Adipocyte (in vitro differentiated cells): ENCODE data around the gene ZNF507.
A peak's percentile ranks its signal among the peaks of the same experiment; 100 is the strongest.

ENCODE experiments used
- DNase-seq: peaks from one replicate; pipeline ENCODE4 v3.0.0-alpha.2; 2015; ENCODE audit warnings: low read depth
- H3K27me3 ChIP-seq: replicated peaks from 2 replicates; pipeline ENCODE4 v1.7.0; 2013; ENCODE audit warnings: mild to moderate bottlenecking, low read length, moderate library complexity; ENCODE audit not compliant: control insufficient read depth, insufficient read depth
- H3K36me3 ChIP-seq: 2 replicates; pipeline ENCODE4 v1.7.0; 2013; ENCODE audit warnings: low read length, mild to moderate bottlenecking, moderate library complexity; ENCODE audit not compliant: control insufficient read depth, insufficient read depth, severe bottlenecking
- H3K4me1 ChIP-seq: 2 replicates; pipeline ENCODE4 v1.7.0; 2013; ENCODE audit warnings: mild to moderate bottlenecking, low read length, moderate library complexity; ENCODE audit not compliant: control insufficient read depth, insufficient read depth
- H3K4me3 ChIP-seq: 2 replicates; pipeline ENCODE4 v1.7.0; 2013; ENCODE audit warnings: mild to moderate bottlenecking, low read length, moderate library complexity
- H3K9ac ChIP-seq: 2 replicates; pipeline ENCODE4 v1.7.0; 2013; ENCODE audit warnings: mild to moderate bottlenecking, low read length, moderate library complexity
- H3K9me3 ChIP-seq: 2 replicates; pipeline ENCODE4 v1.7.0; 2013; ENCODE audit warnings: mild to moderate bottlenecking, low read length, moderate library complexity; ENCODE audit not compliant: control insufficient read depth

ZNF507 gene

DNA sequence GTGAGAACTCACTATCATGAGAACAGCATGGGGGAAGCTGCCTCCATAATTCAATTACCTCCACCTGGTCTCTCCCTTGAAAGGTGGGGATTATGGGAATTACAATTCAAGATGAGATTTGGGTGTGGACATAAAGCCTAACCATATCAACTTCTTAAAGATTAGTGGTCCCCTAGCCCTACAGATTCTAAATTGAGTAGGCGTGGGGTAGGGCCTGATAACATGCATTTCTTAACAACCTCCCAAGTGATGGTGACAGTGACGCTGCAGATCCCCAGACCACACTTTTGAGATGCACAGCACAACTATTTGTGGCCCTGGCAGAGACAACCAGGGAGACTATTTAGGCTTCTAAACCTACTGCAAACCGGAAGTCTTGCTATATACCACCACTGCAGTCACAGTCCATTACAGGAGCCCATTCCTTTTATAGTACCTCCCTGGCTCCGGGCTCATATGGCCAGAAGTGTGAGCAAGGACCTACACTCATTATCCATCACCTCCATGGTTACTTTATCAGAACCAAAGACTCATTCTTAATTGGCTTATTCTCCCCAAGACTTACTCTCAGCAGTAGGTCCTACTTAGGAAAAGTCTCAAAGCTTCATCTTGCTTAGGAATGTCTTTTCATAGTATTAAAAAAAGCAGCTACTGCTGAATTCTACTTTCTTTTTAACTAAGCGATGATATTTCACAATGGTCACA is 58.0 kb downstream of the ZNF507 start:
- Histone ChIP-seq H3K9ac (peak overlapping the region; percentile 97), H3K4me1 (peaks cover 27% of the 10 kb centered on the region), H3K36me3 (no peaks in the 10 kb centered on the region), H3K4me3 (peak overlapping the region; percentile 88), H3K9me3 (no peaks in the 10 kb centered on the region), H3K27me3 (no peaks in the 10 kb centered on the region)
- DNase-seq, result no peak

DNA sequence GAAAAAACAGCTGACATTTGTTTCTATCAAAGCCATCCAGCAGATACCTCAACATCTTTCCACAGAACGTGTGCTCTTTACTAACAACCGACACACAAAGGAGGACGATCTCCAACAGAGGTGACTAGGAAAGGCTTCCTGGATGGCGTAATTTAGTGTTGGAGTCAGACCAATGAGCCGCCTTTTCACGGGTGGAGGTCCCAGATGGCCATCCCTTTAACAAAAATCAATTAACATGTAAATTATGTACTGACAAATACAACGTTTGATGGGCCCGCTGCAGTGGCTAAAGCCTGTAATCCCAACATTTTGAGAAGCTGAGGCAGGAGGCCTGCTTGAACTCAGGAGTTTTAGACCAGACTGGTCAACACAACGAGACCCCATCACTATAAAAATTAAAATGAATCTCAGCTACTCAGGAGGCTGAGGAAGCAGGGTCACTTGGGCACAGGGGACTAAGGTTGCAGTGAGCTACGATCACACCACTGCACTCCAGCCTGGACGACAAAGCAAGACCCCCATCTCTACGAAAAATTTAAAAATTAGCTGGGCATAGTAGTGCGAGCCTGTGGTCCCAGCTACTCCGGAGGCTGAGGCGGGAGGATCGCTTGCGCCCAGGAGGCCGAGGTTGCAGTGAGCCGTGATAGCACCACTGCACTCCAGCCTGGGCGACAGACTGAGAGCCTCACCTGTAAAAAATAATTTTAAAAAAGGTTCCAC is 59.0 kb downstream of the ZNF507 start:
- H3K4me1 ChIP-seq, result peaks cover 27% of the 10 kb centered on the region
- H3K36me3 ChIP-seq, result peaks cover 5% of the 10 kb centered on the region
- peak overlapping the region; percentile 97 for H3K9ac ChIP-seq
- H3K27me3 ChIP-seq, result no peaks in the 10 kb centered on the region
- no peak for DNase-seq
- peak overlapping the region; percentile 88 for H3K4me3 ChIP-seq
- no peaks in the 10 kb centered on the region for H3K9me3 ChIP-seq

DNA sequence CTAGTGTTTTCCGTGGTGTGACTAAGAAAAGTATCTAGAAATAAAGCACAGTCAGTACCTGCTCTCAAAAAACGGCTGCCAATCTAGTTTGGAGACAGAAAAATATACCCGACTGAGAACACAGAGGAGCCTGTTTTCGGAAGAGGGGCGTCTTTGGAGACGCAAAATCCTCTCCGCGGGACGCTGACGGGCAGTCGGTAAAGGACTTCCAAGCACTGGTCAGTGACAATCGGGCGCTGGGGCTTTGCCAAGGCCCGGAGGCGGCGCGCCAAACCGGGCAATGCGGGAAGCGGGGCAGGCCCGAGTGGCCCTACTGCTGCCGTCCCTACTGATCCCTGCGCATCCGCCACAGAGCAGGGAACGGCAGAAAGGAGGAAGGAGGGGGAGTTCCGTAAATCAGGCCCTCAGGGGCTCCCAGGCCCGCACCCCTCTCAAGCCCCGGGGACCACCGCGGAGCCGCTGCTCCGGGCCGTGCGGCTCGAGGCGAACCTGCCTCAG is 59.6 kb downstream of the ZNF507 start:
- H3K4me1 ChIP-seq, result peaks cover 27% of the 10 kb centered on the region
- H3K27me3 ChIP-seq, result no peaks in the 10 kb centered on the region
- peak overlapping the region; percentile 88 for H3K4me3 ChIP-seq
- peaks cover 11% of the 10 kb centered on the region for H3K36me3 ChIP-seq
- DNase-seq, result peak; percentile 74
- H3K9me3 ChIP-seq, result no peaks in the 10 kb centered on the region
- H3K9ac ChIP-seq, result peak overlapping the region; percentile 97

DNA sequence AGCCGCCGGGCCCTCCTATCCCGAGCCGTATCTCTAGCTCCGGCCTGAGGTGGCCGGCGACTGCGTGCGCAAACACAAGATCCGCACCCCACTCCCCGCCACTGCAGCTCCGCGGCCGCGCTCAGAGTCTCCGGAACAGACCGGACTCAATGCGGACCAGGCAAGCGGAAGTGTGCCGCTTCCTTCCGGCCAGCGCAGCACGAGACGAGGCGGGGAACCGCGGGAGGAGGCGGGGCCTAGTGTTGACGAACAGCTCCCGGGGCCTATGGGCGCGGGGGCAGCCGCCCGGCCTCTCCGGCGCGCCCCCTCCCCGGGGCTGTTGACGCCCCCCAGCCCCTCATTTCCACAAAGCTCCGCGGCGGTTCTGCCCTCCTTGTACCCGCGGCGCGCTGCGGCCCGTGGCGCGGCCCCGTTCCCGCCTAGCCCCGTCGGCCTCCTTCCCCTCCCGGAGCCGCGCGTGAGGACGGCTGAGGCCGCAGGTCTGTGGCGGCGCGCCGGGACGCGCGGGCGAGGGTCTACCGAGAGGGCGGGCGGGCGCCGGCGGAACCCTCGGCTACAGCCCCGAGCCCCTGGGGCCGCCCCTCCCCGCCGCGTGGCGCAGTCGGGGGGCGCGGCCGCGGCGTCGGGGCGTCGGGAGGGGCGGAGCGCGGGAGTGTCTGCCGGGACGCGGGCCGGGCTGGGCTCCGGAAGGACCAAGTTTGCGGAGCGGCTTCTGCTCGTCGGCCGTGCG is 60.2 kb downstream of the ZNF507 start, which contains the start of gene DPY19L3:
DPY19L3 (plus strand) TSS at position 340 of the 730 bp plus-strand sequence. CDS start 2,484 bp downstream, outside the sequence.
- Histone ChIP-seq H3K4me1 (peaks cover 27% of the 10 kb centered on the region), H3K9me3 (no peaks in the 10 kb centered on the region), H3K36me3 (peaks cover 16% of the 10 kb centered on the region), H3K9ac (peak within 1 kb of the TSS; percentile 97), H3K27me3 (no peaks in the 10 kb centered on the region), H3K4me3 (peak within 1 kb of the TSS; percentile 88)
- peak; percentile 97 for DNase-seq

DNA sequence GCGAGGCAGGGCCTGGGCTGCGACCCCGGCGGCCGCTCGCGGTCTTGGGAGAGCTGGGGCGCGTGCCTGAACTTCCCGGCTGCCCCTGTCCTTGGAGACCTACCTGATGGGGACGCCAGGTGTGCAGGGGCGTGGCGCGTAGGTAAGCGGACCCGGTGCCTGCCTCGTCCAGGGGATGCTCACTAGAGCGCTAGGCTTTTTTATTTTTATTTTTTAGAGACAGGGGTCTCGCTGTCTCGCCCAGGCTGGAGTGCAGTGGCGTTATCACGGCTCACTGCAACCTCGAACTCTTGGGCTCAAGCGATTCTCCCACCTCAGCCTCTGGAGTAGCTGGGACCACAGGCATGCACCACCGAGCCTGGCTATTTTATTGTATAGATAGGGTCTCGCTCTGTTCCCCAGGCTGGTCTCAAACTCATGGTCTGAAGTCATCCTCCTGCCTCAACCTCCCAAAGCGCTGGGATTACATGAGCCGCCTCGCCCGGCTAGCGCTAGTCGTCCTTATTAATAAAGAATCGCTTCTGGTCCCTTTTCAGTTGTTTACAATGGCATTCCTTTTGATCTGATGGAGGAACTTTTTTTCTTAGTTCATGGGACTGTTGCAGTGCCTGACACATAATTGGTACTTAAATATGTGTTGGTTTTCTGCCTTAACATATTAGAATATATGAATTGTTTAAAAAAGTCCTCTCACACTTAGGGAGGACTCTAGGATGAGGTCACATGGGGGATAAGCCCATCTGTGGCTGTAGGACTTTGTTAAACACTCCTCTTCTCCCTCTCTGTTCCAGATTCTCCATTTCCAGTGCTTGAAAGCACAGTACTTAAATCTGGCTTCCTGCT is 61.0 kb downstream of the ZNF507 start:
- DNase-seq, result peak; percentile 25
- Histone ChIP-seq H3K9me3 (no peaks in the 10 kb centered on the region), H3K4me3 (peak overlapping the region; percentile 88), H3K9ac (peak overlapping the region; percentile 97), H3K4me1 (peaks cover 27% of the 10 kb centered on the region), H3K36me3 (peaks cover 24% of the 10 kb centered on the region), H3K27me3 (no peaks in the 10 kb centered on the region)

DNA sequence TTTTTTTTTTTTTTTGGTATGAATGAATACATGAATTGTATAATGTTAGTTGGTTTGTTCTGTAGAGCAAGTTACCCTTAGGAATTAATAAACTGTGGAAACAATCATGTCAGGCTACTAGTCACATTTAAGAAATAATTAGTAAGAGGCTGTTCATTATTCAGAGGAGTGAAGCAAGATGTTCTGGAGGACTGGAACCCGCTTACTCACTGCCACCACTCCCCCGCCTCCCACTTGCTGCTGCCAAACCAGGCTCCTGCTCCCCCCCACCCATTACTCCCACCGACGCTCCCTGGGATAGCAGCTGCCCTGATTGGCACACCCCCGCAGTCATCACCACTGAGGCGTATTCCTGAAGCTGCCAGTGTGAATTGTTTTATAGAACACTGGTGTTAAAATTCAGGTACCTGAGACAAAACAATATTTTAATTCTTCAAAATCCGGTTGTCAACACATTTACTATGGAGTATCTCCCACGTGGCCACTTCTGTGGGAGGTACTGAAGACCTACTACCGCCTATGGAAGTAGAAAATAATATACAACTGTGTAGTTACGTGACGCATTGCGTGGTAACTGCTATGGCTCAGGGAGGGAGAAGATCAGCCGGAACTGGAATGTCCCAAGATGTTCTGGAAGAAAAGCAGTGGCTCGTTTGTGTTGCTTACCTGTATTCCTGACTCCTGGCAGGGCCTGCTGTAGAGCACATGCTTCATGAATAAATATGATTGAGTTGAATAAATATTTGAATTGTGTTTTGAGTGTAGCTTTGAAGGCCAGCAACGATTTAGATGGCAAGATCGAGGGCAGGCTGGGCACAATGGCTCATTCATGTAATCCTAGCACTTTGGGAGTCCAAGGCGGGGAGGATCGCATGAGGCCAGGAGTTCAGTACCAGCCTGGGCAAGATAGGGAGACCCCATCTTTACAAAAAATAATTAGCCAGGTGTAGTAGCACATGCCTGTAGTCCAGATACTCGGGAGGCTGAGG is 61.9 kb downstream of the ZNF507 start:
- peaks cover 33% of the 10 kb centered on the region for H3K36me3 ChIP-seq
- no peaks in the 10 kb centered on the region for H3K9me3 ChIP-seq
- peak; percentile 17 for DNase-seq
- H3K27me3 ChIP-seq, result no peaks in the 10 kb centered on the region
- peak overlapping the region; percentile 88 for H3K4me3 ChIP-seq
- H3K4me1 ChIP-seq, result peaks cover 29% of the 10 kb centered on the region
- peak overlapping the region; percentile 97 for H3K9ac ChIP-seq

DNA sequence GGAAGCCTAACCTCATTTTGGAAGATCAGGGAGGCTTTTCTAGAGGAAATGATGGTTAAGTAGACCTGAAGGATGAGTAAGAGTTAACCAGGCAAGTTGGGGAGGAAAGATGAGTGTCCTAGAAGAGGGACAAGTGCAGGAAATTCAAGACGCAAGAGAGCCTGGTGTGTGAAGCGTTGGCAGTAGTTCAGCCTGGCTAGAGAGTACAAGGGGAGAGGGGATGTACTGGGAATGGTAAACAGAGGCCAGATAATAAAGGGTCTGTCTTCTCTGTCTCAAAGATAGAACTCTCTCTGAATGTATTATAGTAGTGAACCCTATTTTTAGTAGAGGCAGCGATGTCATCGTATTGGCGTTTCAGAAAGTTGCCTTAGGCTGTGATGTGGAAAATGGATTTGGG is 69.8 kb downstream of the ZNF507 start:
- Histone ChIP-seq H3K4me1 (peaks cover 2% of the 10 kb centered on the region), H3K27me3 (no peaks in the 10 kb centered on the region), H3K9me3 (no peaks in the 10 kb centered on the region), H3K9ac (no peak overlapping the region), H3K4me3 (no peak overlapping the region), H3K36me3 (peaks cover 66% of the 10 kb centered on the region)
- no peak for DNase-seq

DNA sequence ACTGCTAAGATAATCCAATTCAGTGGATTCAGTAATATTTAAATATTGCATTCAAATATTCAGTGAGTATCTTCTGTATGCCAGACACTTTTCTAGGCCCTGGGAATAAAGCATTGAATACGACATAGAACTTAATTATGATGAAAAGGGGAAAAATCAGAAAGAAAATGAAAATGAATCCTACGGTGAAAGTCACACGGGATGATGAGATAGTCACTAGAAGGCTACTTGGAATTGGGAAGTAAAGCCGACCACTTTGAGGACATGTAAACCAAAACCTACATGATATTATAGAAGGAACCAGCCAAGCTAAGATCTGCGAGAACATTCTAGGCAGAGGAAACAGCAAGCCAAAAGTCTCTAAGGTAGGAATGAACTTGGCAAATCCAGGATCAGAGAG is 70.3 kb downstream of the ZNF507 start:
- Histone ChIP-seq H3K27me3 (no peaks in the 10 kb centered on the region), H3K4me3 (no peak overlapping the region), H3K36me3 (peaks cover 64% of the 10 kb centered on the region), H3K4me1 (peaks cover 2% of the 10 kb centered on the region), H3K9me3 (no peaks in the 10 kb centered on the region), H3K9ac (no peak overlapping the region)
- no peak for DNase-seq

DNA sequence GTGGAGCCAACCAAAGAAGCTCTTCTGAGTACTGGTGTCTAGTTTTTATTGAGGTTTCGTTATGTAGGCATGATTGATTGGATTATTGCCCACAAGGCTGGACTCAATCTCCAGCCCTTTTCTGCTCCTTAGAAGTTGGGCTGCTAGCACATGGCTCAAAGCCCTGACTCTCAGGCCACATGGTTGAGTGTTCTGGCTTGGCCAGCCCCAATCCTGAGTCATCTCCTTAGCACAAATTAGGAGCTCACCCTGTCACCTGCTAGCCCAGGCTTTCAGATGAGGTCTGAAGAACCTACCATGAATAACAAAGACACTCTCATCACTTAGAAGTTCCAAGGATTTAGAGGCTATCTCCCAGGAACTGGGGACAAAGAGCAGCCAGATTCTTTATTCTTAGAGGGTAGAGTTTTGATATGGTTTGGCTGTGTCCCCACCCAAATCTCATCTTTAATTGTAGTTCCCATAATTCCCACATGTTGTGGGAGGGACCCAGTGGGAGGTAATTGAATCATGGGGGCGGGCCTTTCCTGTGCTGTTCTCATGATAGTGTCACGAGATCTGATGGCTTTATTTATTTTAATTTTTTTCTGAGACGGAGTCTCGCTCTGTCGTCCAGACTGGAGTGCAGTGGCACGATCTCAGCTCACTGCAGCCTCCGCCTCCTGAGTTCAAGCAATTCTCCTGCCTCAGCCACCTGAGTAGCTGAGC is 71.5 kb downstream of the ZNF507 start:
- no peaks in the 10 kb centered on the region for H3K9me3 ChIP-seq
- H3K9ac ChIP-seq, result no peak overlapping the region
- no peaks in the 10 kb centered on the region for H3K27me3 ChIP-seq
- peaks cover 58% of the 10 kb centered on the region for H3K36me3 ChIP-seq
- no peak for DNase-seq
- peaks cover under 1% of the 10 kb centered on the region for H3K4me1 ChIP-seq
- no peak overlapping the region for H3K4me3 ChIP-seq
